ENCODE data around the gene NACC2.

The NACC2 gene

DNA sequence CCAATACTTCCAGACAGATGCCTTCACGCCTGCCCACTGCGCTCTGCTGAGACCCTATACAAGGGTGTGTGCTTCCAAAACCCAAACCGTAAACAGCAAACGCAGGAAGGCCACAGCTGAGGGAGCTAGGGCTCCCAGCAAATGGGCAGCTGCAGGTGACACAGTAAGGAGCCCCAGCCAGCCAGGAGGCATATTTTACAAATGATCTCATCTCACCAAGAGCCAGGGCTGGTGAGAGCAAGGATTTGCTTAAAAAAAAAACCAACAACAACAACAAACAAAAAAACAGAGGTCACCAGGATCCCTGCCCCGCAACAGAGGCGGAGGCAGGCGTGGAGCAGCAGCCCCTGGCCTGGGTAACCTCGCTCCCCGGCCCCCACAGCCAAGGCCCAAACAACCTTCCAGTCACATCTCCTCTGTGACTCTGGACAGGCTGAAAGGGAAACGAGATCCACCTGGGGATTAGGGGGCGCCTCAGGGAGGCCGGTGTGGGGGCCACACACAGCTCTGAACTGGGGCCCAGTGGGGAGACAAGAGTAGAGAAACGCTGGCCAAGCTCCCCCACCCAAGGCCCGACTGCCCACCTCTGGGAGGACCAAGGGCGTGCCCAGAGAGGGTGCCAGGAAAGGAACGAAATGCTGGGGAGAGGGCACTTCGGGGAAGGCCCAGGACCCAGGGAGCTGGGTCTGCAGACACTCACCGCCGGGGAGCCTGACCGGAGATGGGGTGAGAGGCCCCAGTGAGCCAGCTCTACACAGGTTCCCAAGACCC is 3.3 kb downstream of the NACC2 start:
- DNase-seq = no peak

DNA sequence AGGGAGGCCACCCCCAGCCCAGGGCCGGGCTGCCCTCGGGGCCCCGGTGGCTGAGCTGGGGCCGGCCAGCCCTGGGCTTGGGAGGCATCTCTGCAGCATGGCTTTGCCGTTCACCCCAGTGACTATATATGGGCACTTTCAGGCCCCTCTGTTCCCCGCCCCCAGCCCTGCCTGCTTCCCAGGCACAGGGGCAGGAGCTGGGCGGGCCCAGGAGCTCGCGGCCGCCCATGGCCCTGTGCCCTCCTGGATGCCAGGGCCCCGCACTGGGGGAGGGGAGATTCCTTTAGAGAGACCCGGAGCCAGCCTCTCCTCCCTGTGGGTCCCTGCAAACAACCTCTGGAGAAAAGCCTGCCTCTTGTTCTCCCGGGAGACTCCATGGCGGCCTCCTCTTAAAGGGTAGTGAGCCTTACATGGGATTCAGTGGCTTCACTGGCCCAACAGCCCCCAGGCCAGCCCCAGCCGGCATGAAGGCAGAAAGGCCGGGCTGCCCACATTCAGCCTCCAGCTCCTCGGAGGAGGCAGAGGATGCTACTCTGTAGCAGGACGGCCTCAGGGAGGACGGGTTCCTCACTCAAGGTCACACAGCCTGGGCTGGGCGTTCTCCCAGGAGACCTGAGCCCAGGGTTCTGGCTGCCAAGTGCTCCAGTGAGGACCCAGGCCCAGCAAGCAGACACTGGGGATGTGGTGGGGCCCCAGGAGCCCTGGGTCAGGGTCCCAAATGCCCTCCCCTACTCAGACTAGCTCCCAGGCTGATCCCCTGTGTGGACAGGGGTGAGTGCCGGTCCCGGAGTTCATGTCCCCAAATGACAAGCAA is 4.1 kb downstream of the NACC2 start:
- no peak for DNase-seq

DNA sequence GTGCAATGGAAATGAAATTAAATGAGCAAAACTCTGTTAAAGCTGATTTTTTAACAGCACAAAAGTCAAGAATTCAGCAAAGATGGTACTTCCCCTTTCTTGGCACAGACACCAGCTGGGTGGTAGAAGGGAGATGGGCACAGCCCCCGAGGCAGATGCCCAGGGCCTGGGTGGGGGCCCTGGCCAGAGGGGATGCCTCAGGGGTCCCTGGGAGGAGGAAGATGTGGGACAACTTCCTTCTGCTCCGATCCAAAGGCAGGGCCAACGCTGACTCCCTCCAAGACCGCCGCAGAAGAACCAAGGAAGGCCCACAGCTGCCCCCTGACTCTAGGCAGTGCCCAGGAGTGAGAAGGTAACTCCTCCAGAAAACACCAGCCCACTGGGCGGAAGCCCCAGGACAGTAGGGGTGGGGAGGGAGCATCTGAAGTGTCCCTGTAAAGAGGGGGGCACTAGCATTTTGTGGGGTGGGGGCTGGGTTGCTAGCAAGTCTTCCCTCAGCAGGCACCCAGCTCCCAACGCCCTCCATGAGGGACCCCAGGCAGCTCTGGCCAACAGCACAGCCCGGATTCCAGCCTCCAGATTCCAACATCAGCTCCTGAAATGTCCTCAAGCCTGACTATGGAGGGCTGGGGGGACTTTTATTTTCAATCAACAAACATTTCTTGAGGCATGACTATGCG is 4.9 kb downstream of the NACC2 start:
- DNase-seq = no peak

DNA sequence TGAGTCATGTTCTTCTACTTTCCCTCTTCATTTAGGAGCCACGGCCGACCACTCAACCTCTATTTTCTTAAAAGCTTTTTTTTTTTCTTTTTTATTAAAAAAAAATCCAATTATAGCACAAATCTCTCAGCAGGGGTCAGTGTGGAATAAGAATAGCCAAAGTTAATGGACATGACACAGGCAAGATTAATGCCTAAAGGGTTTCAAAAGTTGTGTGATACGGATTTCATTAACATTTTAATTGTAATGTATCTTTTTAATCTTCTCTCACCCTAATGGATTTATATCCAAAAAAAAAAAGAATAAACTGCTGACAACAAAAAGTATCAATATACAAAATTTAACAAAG is 5.4 kb downstream of the NACC2 start:
- DNase-seq = no peak

DNA sequence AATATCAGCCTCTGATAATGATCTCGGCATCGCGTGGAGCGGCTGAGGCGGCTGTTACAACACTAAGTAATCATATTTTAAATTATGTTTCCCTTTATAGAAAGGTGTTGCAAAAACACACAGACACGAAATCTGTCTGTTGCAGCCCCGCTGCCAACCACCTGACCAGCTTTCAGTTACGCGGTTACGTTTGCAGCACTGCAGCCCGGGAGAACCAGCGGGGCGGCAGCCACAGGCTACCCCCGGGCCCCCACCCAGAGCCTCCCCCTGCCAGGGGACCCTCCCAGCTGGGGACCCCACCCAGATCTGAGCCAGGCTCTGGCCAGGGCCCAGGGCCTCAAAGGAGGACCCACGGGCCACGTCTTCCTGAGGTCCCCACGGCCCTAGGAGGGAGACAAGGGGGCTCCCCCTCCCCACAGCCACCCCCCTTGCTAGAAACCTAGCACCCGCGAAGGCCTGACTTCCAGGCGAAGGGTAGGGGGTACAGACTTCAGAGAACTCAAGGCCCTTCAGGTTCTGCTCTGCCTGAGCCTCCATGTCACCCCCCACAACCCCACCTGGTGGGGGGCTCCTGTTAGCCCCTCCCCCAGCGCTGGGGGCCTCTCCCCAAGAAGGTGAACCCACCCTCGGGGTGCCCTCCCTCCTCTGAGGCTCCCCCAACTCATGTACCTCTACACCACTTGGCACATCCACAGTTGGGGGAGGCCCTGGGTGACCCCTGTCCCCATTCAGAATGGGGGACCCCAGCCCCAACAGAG is 6.0 kb downstream of the NACC2 start:
- no peak for DNase-seq

DNA sequence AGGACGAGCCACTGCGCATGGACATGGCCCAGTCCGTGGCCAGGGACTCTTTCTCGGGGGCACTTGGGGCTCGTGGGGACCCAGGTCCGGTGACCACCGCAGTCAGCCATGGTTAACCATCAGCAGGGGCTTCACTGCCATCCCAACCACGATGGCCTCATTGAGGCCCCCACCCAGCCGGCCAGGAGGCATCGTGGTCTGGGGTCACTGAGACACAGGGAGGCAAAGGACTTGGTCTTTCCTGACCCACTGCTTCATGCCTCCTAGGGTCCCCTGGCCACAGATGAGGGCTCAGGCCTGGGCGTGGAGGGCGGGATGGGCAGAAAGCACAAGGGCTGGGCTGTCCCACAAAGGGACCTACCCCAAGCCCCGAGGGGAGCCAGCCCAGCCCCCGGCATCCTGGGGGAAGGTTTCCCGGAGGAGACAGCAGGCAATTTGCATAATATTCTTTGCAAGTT is 6.6 kb downstream of the NACC2 start:
- DNase-seq = no peak

DNA sequence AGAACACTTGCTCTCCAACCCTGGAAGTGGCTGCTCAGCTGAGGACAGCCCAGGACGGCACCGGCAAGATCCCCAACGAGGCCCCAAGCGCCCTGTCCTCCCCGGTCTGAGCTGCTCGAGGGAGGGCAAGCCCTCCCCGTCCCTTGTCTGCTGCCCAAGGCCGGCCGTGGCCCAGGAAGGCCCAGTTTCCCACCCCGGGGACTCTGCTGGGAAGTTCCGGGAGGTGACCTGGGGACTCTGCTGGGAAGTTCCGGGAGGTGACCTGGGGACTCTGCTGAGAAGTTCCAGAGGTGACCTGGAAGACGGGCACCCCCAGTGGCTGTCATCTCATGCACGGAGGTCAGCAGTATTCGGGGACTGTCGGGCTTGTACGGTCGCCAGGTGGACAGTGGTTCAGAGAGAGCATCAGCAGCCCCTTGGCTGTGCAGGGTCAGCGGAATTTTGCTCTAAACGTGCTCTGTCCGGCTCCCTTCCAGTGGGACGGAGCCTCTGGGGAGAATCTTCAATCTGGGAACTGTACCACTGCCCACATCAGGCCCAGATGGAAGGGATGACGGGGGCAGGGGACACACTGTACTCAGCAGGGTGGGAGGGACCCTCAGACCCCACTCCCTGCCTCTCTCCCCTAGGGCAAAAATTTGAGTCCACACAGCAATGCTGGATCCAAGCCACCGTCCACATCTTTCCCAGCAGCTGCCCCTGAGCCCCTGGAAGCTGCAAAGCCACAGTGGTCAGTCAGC is 7.2 kb downstream of the NACC2 start:
- no peak for DNase-seq

DNA sequence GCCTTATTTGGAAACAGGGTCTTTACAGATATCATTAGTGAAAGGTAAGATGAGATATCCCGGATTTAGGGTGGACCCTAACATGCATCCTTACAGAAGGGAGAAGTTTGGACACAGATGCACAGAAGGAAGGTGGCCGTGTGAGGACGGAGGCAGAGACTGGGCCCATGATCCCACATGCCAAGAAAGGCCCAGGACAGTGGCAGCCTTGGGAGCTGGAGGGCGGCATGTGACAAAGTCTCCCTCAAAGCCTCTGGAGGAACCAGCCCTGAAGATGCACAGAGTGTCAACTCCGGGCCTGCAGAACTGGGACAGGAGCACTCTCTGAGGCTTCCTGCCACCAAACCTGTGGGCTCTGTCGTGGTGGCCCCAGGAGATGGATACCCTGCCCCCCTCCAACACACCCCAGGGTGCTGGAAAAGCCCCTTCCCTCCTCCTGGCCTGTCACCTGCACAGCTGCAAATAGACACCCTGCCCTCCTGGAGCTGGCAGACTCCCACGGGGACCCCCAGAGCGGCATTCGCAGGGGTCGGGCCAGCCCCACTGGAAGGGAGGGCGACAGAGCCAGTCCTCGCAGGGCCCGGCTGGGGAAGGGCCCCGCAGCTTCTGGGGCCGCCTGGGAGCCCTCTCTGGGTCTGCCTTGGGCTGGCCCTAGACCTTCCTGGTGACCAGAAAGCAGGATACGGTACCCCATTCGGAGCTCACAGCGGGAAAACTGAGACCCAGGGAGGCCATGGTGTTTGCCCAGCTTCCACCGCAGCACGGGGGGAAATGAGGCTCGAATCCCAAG is 7.9 kb downstream of the NACC2 start:
- DNase-seq = no peak

DNA sequence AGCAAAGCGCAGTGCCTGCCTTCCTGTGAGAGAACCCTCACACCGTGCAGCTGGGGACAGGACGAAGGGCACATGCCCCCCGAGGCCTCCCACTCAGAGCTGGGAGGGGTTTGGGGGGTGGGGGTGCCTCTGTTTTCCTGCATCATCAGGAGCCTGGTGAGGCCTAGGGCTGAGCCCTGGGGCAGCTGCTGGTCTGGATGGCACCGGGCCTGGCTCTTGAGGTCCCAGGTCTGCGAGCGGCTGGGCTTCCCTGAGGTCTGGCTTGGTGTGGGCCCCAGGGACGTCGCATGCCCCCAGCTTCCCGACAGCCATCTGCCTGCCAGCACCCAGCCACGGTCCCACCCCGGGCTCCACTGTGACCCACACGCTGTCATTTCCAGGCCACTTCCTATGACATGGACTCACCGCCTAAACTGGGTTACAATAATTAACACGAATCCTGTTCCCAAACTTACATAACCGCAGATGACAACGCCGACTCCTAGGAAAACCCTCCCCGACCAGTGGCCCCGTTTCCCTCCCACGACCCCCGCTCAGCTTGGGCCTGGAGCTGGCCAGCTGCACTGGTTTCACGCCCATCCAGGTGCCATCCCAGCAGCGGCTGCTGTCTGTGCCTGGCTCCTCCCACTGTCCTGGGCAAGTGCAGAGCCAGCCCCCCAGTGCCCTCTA is 8.7 kb downstream of the NACC2 start:
- no peak for DNase-seq

DNA sequence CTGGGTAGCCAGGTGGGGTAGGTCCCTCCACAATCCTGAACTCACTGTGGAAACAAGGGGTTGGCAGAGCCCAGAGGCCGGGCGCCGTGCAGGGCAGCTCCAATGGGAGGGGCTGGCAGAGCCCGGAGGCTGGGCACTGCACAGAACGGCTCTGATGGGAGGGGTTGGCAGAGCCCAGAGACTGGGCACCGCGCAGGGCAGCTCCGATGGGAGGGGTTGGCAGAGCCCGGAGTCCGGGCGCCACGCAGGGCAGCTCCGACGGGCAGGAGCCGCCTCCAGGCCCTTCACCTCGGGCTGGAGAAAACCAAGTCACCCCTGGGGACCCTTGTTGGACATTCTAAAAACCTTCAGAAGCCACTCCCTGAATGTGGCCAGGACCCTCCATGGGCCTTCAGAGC is 9.3 kb downstream of the NACC2 start:
- no peak for DNase-seq

DNA sequence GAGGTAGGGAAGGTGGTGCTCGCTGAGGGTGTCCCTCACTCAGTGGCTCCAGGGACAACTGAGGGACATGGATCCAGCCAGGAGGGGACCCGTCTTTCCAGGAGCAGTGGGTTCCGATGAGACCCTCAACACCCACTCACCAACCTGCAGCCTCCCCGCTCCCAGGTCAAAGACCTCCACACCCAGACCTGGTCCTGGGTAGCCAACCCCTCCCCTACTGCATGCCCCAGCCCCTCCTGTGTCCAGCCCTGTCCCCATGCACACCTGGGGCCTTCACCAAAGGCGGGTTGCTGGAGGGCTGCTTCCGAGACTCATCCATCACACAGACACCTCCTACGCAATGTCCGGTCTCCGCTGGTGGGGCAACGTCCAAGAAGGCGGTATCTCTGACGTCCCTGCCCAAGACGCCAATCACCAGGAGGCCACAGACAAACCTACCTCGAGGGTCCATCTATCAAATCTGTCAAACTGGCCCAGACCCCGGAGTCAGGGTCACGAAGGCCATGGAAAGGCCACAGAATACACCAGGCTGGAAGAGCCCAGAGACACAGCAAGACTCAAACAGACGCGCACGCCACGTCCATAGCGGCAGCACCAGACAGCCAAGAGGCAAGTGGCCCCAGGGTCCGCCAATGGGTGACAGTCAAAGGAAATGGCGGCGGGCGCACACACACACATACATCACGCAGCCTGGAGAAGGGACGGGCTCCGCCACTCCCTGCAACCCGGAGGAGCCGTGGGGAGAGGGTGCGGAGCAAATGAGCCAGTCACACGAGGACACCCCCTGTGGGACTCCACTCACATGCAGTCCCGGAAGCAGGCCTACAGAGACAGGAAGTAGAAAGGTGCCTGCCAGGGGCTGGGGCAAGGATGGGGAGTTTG is 10.8 kb downstream of the NACC2 start:
- no peak for DNase-seq

DNA sequence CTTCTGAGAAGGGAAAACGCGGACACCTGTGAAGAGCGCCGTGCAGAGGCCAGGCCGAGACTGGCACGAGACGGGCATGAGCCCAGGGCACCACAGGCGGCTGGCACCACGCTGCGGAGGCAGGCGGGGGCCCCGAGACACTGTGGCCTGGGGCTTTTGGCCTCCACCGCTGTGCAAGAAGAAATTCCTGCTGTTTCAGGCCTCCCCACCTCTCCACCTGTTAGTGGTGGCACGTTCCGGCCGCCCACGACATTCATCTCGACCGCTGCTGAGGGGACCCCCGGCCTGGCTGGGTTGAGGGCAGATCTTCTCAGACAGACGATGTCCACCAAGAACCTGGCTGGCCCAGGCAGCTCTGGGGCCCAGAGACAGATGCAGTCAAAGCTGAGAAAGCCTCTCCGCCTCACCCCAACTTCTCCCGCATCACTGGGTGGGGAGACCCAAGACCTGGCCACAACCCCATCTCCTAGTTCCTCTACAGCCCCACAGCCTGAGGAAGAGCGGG is 11.5 kb downstream of the NACC2 start:
- no peak for DNase-seq

DNA sequence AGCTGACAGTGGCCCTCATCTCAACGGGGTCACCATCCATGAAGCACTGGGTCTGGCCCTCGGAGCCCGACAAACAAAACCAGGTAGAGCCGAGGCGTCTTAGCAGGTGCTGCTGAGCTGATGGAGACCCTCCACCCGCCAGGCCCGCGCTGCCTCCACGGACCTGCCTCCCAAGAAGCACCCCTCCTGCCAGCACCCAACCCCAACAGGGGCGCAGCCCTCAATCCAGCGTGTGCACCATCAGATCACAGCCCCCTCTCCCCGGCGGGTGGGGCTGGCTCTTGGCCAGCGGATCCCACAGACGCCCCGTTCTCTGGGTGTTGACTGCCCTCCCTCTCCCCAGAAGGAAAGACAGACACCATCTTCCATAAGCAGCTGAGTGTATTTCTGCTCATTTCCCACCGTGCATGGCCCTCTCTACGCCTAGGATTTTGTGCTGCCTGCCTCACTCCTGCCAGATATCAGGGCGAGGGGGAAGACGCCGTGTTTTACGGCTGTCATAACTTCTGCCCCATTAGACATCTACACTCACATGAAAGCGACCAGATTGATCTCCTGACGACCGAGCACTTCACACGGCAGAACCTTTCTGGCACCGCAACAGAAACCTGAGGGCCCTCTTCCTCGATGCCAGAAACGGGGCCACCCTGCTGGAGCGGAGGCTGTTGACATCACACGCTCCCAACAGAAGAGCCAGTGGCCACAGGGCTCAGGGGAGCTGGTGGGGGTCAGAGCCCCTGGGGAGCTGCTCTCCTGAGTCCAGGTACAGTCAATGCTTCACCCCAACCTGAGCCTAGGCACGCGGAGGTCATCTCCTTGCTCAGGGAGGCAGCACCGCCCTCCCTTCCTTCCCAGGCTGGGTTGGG is 12.4 kb downstream of the NACC2 start:
- DNase-seq = no peak

DNA sequence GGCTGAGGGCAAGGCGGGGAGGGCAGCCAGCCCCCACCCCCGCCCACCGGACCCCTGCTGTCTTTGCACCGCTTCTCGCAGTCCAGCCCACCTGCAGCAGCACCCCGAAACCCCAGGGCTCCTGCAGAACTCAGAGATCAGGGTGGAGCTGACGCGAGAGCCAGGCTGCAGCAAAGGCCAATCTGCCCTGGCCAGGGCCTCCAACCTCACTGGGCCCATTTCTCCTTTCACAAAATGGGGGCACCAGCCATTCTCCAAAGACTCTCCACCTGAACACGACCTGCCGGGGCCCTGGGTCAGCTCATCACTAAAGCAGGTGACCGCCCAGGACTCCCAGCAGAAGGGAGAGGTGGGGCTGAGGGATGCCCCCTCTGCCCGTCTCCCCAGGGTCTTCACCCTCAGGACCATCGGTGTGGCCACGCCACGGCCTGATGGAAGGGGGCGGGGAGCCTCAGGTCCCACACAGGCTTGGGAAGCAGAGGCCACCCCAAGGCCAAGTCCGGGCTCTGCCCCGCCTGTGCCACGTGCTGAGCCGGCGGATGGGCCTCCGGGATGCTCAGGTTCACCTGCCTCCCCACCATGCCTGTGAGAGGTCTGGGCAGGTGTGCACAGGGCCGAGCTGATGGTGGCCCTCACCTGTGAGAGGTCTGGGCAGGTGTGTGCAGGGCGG is 13.1 kb downstream of the NACC2 start:
- no peak for DNase-seq

DNA sequence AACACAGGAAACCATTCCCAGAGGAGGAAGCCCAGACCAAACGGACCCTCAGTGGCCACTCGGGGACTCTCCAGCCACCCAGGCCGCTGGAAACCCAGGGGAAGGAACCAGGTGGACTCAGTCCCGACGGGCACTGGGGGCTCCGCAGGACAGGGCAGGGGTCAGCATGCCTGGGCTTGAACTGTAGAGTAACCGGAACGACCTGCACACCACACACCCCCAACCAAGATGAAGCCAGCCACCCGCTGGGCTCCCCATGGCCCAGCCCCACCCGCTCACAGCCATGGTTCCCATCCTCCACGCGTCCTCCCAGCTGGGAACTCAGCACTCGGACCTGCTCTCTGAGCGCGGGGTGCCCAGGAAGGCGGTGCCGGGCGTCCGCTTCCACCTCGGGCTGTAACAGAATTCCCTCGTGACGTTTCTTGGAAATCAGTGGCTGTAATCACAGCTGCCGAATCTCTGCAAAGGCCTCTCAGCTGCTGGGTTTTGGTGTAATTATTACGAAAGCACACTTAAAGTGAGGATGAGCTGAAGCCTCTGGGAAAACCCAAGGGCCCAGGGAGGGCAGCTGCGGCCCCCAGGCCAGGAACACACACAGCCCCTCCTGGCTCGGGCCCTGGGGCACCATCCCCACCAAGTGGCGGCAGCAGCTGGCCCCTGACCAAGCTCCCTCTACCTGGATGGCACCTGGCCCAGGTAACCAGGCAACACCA is 13.8 kb downstream of the NACC2 start:
- no peak for DNase-seq

DNA sequence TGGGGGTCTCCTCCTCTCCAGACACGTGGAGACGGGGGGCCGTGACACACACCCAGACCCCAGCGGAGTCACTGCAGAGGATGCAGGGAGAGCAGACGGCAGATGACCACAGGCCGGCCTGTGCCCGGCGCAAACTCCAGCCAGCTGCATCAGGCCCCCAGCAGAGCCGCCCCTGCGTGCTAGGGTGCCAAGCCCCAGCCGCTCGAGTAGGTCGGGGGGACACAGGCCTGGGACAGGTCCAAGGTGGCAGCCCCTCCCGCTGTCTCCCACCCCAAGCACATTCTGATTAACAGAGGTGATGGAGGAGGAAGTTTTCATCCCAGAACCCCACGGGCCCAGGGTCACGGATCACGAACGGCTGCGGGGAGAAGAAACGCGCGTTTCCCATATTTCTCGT is 14.4 kb downstream of the NACC2 start:
- DNase-seq = no peak

DNA sequence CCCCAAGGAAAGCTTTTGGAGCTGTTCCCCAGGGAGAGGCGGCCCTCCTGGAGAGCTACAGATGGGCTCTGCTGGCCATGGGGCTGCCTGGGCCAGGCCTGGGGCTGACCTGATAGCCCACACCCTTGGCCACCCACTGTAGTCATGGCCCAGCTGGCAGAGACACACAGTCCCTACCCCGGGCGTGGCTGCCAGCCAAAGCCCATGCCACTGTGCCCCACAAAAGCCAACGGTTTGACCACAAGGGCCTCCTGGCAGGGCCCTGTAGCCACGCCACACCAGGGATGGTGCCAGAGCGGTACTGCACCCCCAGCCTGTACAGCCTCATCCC is 15.2 kb downstream of the NACC2 start:
- DNase-seq = no peak

Data from NCI-H1694 (cell line).